GM23248 (cell line): ENCODE data around the gene CPEB3.

Experiments used
- EZH2 ChIP-seq: fragments of 200-600 bp; sonication (generic); IDR thresholded peaks from 2 replicates; pipeline ENCODE4 v1.6.1; 2018; ENCODE audit warnings: antibody characterized with exemption, mild to moderate bottlenecking; ENCODE audit not compliant: insufficient read depth, poor library complexity, severe bottlenecking
- EZH2phosphoT487 ChIP-seq: fragments of 200-600 bp; sonication (generic); IDR thresholded peaks from 2 replicates; pipeline ENCODE4 v1.6.1; 2018; ENCODE audit warnings: antibody characterized with exemption, moderate library complexity, mild to moderate bottlenecking, low read depth; ENCODE audit not compliant: insufficient read depth

- TF ChIP-seq EZH2: no peak
- TF ChIP-seq EZH2phosphoT487: no peak
These were observed 259.3 kb downstream of the CPEB3 start for GRCh38 chr10:92031580-92031979.
